Psoas muscle (tissue), 8 donors: ENCODE measurements around the gene ST3GAL5. TPM values are rescaled to one million over a fixed set of nuclear protein-coding genes. Genes with fewer than 3 reads are reported as not detected.
"Not testable (repeated sequence)": the region's sequence is repeated elsewhere in the genome, so short reads cannot be mapped to it uniquely, and the experiment has no call there.

Source experiments
- ATAC-seq, 4 donors: fragments of 200-7000 bp; cut with Tn5 transposase; one replicate each; pipeline ENCODE4 v1.9.1; 2020; ENCODE audit warnings: moderate library complexity in 3 of 4, mild to moderate bottlenecking in 2 of 4
- DNase-seq, 2 donors: peaks; one replicate each; pipeline ENCODE4 v3.0.0-alpha.2; 2020
- H3K27ac ChIP-seq: fragments of 200-600 bp; one replicate; pipeline ENCODE4 v1.8.0; 2022
- H3K27me3 ChIP-seq, 3 donors: fragments of 200-600 bp in 1 of 3; one replicate each; pipeline versions ENCODE4 v1.6.1 to v1.8.0; 2013 to 2022; ENCODE audit warnings: low read length in 2 of 3, mild to moderate bottlenecking in 2 of 3, moderate library complexity in 1 of 3; ENCODE audit not compliant: insufficient read depth in 3 of 3
- H3K36me3 ChIP-seq, 2 donors: fragments of 200-600 bp in 1 of 2; one replicate each; pipeline versions ENCODE4 v1.6.1 to v1.8.0; 2013 to 2022; ENCODE audit warnings: low read depth in 1 of 2, mild to moderate bottlenecking in 1 of 2, moderate library complexity in 1 of 2; ENCODE audit not compliant: insufficient read depth in 1 of 2
- H3K4me1 ChIP-seq: fragments of 200-600 bp; one replicate; pipeline ENCODE4 v1.8.0; 2022
- H3K4me3 ChIP-seq: fragments of 200-600 bp; one replicate; pipeline ENCODE4 v1.8.0; 2022; ENCODE audit warnings: mild to moderate bottlenecking
- H3K9me3 ChIP-seq: fragments of 200-600 bp; one replicate; pipeline ENCODE4 v1.8.0; 2022
- CTCF ChIP-seq: fragments of 200-600 bp; IDR thresholded peaks from one replicate; pipeline ENCODE4 v1.8.0; 2022; ENCODE audit warnings: antibody characterized with exemption
- WGBS, 3 donors: extraction: QIAGEN DNeasy Blood & Tissue Kit; methylation state at CpG; one replicate each; pipeline versions ENCODE4 v1.1.6 to v1.1.7; 2013; 5-methylcytosine and 5-hydroxymethylcytosine counted together
- intact Hi-C, 2 donors: fragments of 100-400 bp; cut with DNase I; formaldehyde crosslinking; loops; one replicate each; pipeline versions ENCODE4 v1.11.0 to v1.14.2; 2022
- polyA plus RNA-seq, 3 donors: library from polyadenylated mRNA; stranded (reverse); fragments of 200-250 nt; gene quantifications; one replicate each; pipeline ENCODE4 v1.2.3, GENCODE V29; 2013
- total RNA-seq, 4 donors: library from RNA; stranded (reverse); fragmentation: NEBNext Ultra II Directional in 2 of 4; extraction: Animal tissue kit (Norgen Biotek cat#: 25700) in 2 of 4; gene quantifications; one replicate each; pipeline versions ENCODE4 v1.2.1 to v1.2.4, GENCODE V29; 2021 to 2023
- donor health status: healthy with polysubstance abuse.
- donor health status: DM: no; HTN: no; CAD: no; lungs with moderate emphysema.
- donor health status: Bipolar disorder and iron deficiency.
- donor health status: healthy.
- donor health status: DM: yes; HTN: yes; CAD: no.
- donor health status: DM: no; HTN: no; CAD: no.
- donor health status: DM: no; HTN: no; CAD: no.
- donor health status: DM: yes; HTN: yes; CAD: no.

Gene ST3GAL5
- total and polyA plus RNA-seq, 7 donors, result 7.9 to 35.6 (median 14.7) TPM

DNA sequence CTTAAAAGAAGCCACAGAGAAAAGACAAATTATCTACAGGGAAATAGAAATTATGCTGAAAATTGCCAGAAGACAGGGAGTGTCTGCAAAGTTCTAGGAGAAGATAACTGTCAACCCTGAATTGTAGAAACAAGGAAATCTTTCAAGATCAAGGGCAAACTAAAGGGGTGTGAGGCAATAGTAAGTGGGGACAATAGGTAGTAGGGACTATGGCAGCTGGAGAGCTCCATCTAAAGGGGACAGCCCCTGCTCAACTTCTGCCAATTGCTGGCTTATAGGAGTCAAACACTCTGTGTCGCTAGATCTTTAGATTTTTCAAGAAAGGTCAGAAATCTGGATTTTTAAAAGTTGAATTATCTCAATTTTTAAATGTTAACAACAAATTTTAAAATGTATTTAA is 10.1 kb upstream of the ST3GAL5 start:
- DNase-seq (no peak), ATAC-seq (no peak)
- Histone ChIP-seq H3K27ac (no peak overlapping the region), H3K36me3 (no peaks in the 10 kb centered on the region), H3K9me3 (no peaks in the 10 kb centered on the region), H3K4me1 (peaks cover 5% of the 10 kb centered on the region), H3K27me3 (no peaks in the 10 kb centered on the region), H3K4me3 (no peak overlapping the region)
- WGBS, 3 donors, result 97 to 100% (median 99%) methylated on average over 1 of the region's 1 CpG
- no peak for TF ChIP-seq CTCF
- intact Hi-C loops, result no loop called here

DNA sequence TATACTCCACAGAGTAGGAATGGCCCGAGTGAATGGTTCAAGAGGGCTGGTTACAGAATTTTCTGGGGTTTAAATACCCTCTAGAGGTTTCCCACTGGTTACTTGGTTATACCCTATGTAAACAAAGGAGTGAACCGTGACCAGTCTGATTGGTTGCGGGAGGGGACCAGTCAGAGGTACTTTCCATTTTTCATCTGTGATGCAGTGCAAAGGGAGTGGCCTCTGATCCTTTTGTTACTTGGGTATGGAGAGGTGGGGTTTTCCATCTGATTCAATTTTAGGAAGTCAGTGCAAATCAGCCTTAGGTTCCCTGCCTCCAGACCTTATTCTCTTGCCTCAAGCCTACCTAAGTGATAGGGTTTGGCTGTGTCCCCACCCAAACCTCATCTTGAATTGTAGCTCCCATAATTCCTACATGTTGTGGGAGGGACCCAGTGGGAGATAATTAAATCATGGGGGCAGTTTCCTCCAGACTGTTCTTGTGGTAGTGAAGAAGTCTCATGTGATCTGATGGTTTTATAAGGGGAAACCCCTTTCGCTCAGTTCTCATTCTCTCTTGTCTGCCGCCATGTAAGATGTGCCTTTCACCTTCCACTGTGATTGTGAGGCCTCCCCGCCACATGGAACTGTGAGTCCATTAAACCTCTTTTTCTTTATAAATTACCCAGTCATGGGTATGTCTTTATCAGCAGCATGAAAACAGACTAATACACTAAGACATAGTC is 5.9 kb upstream of the ST3GAL5 start:
- intact Hi-C loops, H3K27me3 ChIP-seq, H3K4me3 ChIP-seq, H3K27ac ChIP-seq, H3K9me3 ChIP-seq, ATAC-seq, DNase-seq, H3K36me3 ChIP-seq: not testable (repeated sequence)
- H3K4me1 ChIP-seq, result peaks cover 16% of the 10 kb centered on the region
- WGBS, 3 donors, result 89 to 95% (median 93%) methylated on average over 6 of the region's 6 CpGs

DNA sequence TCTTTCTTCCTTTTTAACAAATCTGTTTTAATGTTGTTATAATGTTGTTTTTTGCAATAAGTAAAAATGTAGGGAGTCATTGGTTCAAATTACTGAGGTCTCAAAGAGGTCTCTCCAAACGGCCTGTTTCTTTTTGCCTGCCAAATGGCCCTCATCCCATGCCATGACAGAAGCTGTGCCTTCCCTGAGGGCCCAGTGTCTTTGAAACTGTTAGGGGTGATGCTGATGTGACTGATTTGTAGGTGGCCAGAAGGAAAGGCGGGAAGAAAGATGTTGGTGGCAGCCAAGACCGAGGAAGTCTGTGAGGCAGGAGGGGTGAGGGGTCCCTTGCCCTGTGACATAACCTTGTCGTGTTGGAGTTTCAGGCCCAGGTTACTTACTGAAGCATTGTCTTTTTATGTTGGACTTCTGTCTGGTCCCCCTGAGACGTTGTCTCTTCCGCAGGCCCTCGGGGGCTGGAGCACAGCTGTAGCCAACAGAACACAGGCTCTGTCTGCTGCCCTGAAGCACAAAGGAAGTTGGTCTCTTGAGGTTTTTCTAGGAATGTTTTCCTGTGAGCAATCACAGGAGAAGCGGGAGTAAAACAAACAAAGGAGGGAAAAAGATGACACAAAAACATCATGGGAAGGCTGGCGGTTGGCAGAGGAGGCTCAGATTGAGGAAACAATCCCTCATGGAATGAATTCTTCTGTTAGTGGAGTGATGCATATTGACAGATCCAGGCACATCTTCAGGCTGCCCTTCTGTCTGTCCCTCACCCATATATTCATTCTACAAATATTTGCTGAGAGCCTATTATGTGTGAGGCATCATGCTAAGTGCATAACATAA is 4.9 kb upstream of the ST3GAL5 start:
- intact Hi-C loops, result no loop called here
- no peak overlapping the region for H3K27ac ChIP-seq
- no peak overlapping the region for H3K4me3 ChIP-seq
- no peaks in the 10 kb centered on the region for H3K36me3 ChIP-seq
- TF ChIP-seq CTCF, result no peak
- ATAC-seq (no peak), DNase-seq (no peak)
- H3K27me3 ChIP-seq, result no peaks in the 10 kb centered on the region
- no peaks in the 10 kb centered on the region for H3K9me3 ChIP-seq
- WGBS, 3 donors, result 39 to 50% (median 49%) methylated on average over 9 of the region's 9 CpGs
- peaks cover 15% of the 10 kb centered on the region for H3K4me1 ChIP-seq

- no peaks in the 10 kb centered on the region for H3K27me3 ChIP-seq
Measured at GRCh38 chr2:85892216-85892944, 3.6 kb upstream of the ST3GAL5 start.

More at GRCh38 chr2:85892216-85892944, 3.6 kb upstream of the ST3GAL5 start:
- Histone ChIP-seq H3K9me3 (no peaks in the 10 kb centered on the region), H3K27ac (no peak overlapping the region), H3K4me3 (no peak overlapping the region), H3K36me3 (no peaks in the 10 kb centered on the region), H3K4me1 (peaks cover 15% of the 10 kb centered on the region)
- ATAC-seq (no peak), DNase-seq (no peak)
- intact Hi-C loops, result no loop called here
- no peak for TF ChIP-seq CTCF
- 88 to 92% (median 90%) methylated on average over 5 of the region's 5 CpGs for WGBS, 3 donors
